Adrenal gland (tissue), 12 donors: ENCODE results near the gene ZNF66. TPM values are rescaled to one million over a fixed set of nuclear protein-coding genes. Genes with fewer than 3 reads are reported as not detected.
"Not testable (repeated sequence)": the region's sequence is repeated elsewhere in the genome, so short reads cannot be mapped to it uniquely, and the experiment has no call there.

Experiments
- DNase-seq, 7 donors: peaks; one replicate each; pipeline ENCODE4 v3.0.0-alpha.2; 2019 to 2020
- H3K27ac ChIP-seq, 5 donors: fragments of 200-600 bp; sonication (generic) in 4 of 5; 1 replicate in 3 of 5; 2 replicates in 2 of 5; pipeline versions ENCODE4 v1.5.1 to v1.8.0; 2016 to 2020; ENCODE audit warnings: mild to moderate bottlenecking in 1 of 5
- H3K27me3 ChIP-seq: fragments of 200-600 bp; 2 replicates; pipeline ENCODE4 v1.8.0; 2021
- H3K36me3 ChIP-seq, 2 donors: fragments of 200-600 bp; replicated peaks in 1 of 2; 1 replicate in 1 of 2; 2 replicates in 1 of 2; pipeline versions ENCODE4 v1.5.1 to v1.8.0; 2018 to 2022
- H3K4me1 ChIP-seq, 2 donors: fragments of 200-600 bp; replicated peaks in 1 of 2; 1 replicate in 1 of 2; 2 replicates in 1 of 2; pipeline versions ENCODE4 v1.5.1 to v1.8.0; 2018 to 2021
- H3K4me3 ChIP-seq, 4 donors: fragments of 200-600 bp; sonication (generic) in 3 of 4; one replicate each; pipeline ENCODE4 v1.5.1; 2016 to 2018
- H3K9me3 ChIP-seq, 3 donors: fragments of 200-600 bp; sonication (generic) in 1 of 3; replicated peaks in 1 of 3; 1 replicate in 2 of 3; 2 replicates in 1 of 3; pipeline versions ENCODE4 v1.5.1 to v1.8.0; 2016 to 2021
- POLR2A ChIP-seq, 2 donors: fragments of 450-650 bp; IDR thresholded peaks; one replicate each; pipeline ENCODE4 v1.6.1; 2017; ENCODE audit warnings: antibody characterized with exemption in 2 of 2, mild to moderate bottlenecking in 2 of 2, moderate library complexity in 1 of 2
- WGBS, 4 donors: extraction: QIAGEN DNeasy Blood & Tissue Kit in 2 of 4; methylation state at CpG; one replicate each; pipeline versions ENCODE4 v1.1.5 to v1.1.7; 2013 to 2017; 5-methylcytosine and 5-hydroxymethylcytosine counted together
- intact Hi-C, 2 donors: fragments of 100-400 bp; cut with DNase I; formaldehyde crosslinking; loops; one replicate each; pipeline versions ENCODE4 v1.14.1 to v1.15.0; 2022 to 2023
- polyA plus RNA-seq, 3 donors: library from polyadenylated mRNA; stranded (reverse); fragments of 200-250 nt in 2 of 3; fragments of 350-450 nt in 1 of 3; fragmentation: Illumina TruSeq in 1 of 3; extraction: RNeasy Lipid Tissue Mini Kit (QIAGEN cat#74804) in 1 of 3; gene quantifications; one replicate each; pipeline ENCODE4 v1.2.3, GENCODE V29; 2013 to 2014
- total RNA-seq, 9 donors: library from RNA; depleted of rRNA in 4 of 9; stranded (reverse); fragments of >200 nt in 4 of 9; fragments of 120-200 nt in 1 of 9; fragmentation: NEBNext Ultra II Directional in 1 of 9; extraction: Animal tissue kit (Norgen Biotek cat#: 25700) in 1 of 9; gene quantifications; one replicate each; pipeline versions ENCODE4 v1.1.0 to v1.2.4, GENCODE V29; 2013 to 2023
- TF ChIP-seq, protein P1 (sequence below), 6 experiments: fragments of 450-650 bp in 4 of 6; fragments of 200-600 bp in 2 of 6; sonication (generic) in 1 of 6; IDR thresholded peaks; 1 replicate in 5 of 6; 2 replicates in 1 of 6; pipeline versions ENCODE4 v1.5.1 to v1.8.0; 2016 to 2021; ENCODE audit warnings: antibody characterized with exemption in 6 of 6, mild to moderate bottlenecking in 2 of 6, moderate library complexity in 1 of 6
- donor health status: healthy with polysubstance abuse.
- donor health status: Bipolar disorder and iron deficiency.
- donor health status: DM: yes; HTN: yes; CAD: no.
- donor health status: DM: no; HTN: no; CAD: no.
- donor health status: DM: no; HTN: no; CAD: no.
- donor health status: DM: yes; HTN: yes; CAD: no.

Gene ZNF66
- total and polyA plus RNA-seq, 12 donors, result 0.67 to 16.1 (median 3.6) TPM

DNA sequence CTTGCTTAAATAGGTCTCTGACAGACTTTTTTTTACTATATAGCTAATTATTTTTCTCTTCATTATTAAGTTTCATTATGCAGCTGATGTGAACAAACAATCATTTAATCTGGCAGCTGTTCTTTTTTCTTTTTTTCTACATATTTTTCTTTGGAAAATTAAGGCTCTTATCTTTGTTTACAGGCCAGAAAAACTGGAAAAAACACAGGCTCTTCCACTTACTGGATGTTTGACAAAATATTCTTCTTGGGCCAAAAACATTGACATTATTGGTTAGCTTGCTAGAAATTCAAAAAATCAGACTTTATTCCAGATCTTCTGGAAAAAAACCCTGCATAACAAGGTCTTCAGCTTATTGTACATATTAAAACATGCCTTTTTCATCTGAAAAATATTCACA is 15.7 kb downstream of the ZNF66 start:
- Histone ChIP-seq H3K27ac (no peak overlapping the region), H3K36me3 (no peaks in the 10 kb centered on the region), H3K27me3 (no peaks in the 10 kb centered on the region), H3K4me1 (peaks cover 5 to 6% of the 10 kb centered on the region in 2 donors), H3K9me3 (no peaks in the 10 kb centered on the region), H3K4me3 (no peak overlapping the region)
- DNase-seq, result no peak
- TF ChIP-seq, protein P1, sequence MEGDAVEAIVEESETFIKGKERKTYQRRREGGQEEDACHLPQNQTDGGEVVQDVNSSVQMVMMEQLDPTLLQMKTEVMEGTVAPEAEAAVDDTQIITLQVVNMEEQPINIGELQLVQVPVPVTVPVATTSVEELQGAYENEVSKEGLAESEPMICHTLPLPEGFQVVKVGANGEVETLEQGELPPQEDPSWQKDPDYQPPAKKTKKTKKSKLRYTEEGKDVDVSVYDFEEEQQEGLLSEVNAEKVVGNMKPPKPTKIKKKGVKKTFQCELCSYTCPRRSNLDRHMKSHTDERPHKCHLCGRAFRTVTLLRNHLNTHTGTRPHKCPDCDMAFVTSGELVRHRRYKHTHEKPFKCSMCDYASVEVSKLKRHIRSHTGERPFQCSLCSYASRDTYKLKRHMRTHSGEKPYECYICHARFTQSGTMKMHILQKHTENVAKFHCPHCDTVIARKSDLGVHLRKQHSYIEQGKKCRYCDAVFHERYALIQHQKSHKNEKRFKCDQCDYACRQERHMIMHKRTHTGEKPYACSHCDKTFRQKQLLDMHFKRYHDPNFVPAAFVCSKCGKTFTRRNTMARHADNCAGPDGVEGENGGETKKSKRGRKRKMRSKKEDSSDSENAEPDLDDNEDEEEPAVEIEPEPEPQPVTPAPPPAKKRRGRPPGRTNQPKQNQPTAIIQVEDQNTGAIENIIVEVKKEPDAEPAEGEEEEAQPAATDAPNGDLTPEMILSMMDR (IDR thresholded peaks at IDR 0.05), result no peak
- no peak for TF ChIP-seq POLR2A (IDR thresholded peaks at IDR 0.05)
- intact Hi-C loops, result no loop called here

DNA sequence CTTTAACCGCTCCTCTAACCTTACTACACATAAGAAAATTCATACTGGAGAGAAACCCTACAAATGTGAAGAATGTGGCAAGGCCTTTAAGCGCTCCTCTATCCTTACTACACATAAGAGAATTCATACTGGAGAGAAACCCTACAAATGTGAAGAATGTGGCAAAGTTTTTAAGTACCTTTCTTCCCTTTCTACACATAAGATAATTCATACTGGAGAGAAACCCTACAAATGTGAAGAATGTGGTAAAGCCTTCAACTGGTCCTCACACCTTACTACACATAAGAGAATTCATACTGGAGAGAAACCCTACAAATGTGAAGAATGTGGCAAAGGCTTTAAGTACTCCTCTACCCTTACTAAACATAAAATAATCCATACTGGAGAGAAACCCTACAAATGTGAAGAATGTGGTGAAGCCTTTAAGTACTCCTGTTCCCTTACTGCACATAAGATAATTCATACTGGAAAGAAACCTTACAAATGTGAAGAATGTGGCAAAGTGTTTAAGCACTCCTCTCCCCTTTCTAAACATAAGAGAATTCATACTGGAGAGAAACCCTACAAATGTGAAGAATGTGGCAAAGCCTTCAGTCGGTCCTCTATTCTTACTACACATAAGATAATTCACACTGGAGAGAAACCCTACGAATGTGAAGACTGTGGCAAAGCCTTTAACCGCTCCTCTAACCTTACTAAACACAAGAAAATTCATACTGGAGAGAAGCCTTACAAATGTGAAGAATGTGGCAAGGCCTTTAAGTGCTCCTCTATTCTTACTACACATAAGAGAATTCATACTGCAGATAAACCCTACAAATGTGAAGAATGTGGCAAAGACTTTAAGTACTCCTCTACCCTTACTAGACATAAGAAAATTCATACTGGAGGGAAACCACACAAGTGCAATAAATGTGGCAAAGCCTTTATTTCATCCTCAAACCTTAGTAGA is 30.5 kb downstream of the ZNF66 start:
- DNase-seq, intact Hi-C loops, H3K4me3 ChIP-seq, H3K4me1 ChIP-seq, H3K36me3 ChIP-seq, H3K27ac ChIP-seq, H3K27me3 ChIP-seq: not testable (repeated sequence)
- WGBS, 4 donors, result 84 to 99% (median 91%) methylated on average over 5 of the region's 5 CpGs
- peaks cover 9 to 57% (median 26%) of the 10 kb centered on the region in 3 donors for H3K9me3 ChIP-seq

DNA sequence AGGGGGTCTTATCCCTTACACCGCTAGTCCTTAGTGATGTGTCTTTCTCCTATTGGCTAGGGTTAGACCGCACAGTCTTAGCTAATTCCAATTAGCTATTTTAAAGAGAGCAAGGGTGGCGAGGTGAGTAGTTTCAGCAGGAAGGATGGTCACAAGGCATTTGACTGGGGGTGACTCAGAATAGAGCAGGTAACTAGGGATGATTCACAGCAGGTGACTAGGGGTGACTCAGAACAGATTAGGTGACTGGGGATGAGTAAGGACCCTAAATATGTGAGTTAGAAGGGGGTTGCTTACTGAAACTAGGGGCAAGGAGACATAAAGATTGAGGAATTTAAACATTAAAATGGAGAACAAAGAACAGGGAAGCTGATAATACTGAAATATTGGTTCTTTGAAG is 64.3 kb downstream of the ZNF66 start:
- WGBS, 4 donors, result 97 to 100% (median 97%) methylated on average over 3 of the region's 3 CpGs
- no peaks in the 10 kb centered on the region for H3K36me3 ChIP-seq
- no peak for DNase-seq
- no peak overlapping the region for H3K4me3 ChIP-seq
- intact Hi-C loops, result no loop called here
- H3K4me1 ChIP-seq, result no peaks in the 10 kb centered on the region
- TF ChIP-seq, protein P1 (IDR thresholded peaks at IDR 0.05), result no peak
- TF ChIP-seq POLR2A (IDR thresholded peaks at IDR 0.05), result no peak
- no peak overlapping the region for H3K27ac ChIP-seq
- no peaks in the 10 kb centered on the region for H3K27me3 ChIP-seq
- no peaks in the 10 kb centered on the region for H3K9me3 ChIP-seq

Other genes with a start within 250 kb of the ZNF66 start
- 10 to 100 TPM; 15.2 to 72.3 (median 36.2) TPM for gene ZNF737, start 210.5 kb upstream of the ZNF66 start, total RNA-seq
- gene ZNF737, start 210.5 kb upstream of the ZNF66 start, polyA plus RNA-seq, result 10 to 100 TPM in 1 of 3 donors, 1 to 10 TPM in 2; 2.0 to 28.8 (median 5.1) TPM
- gene ZNF626, start 114.7 kb upstream of the ZNF66 start, total RNA-seq, result 10 to 100 TPM; 11.1 to 28.8 (median 18.5) TPM
- gene ZNF626, start 114.7 kb upstream of the ZNF66 start, polyA plus RNA-seq, result 10 to 100 TPM in 1 of 3 donors, 1 to 10 TPM in 2; 2.7 to 16.7 (median 4.8) TPM
- 10 to 100 TPM in 5 of 9 donors, 1 to 10 TPM in 4; 4.4 to 18.6 (median 11.6) TPM for gene ZNF85, start 146.9 kb downstream of the ZNF66 start, total RNA-seq
- 10 to 100 TPM in 2 of 3 donors, 1 to 10 TPM in 1; 5.6 to 12.5 (median 10.5) TPM for gene ZNF85, start 146.9 kb downstream of the ZNF66 start, polyA plus RNA-seq
- 10 to 100 TPM in 8 of 9 donors, 1 to 10 TPM in 1; 4.4 to 59.1 (median 14.6) TPM for gene ZNF430, start 244.4 kb downstream of the ZNF66 start, total RNA-seq
- 1 to 10 TPM; 2.0 to 7.9 (median 3.7) TPM for gene ZNF430, start 244.4 kb downstream of the ZNF66 start, polyA plus RNA-seq